OCI-LY7 (cell line): Measurements from ENCODE around the gene COL6A2.

Experiments
- CTCF ChIP-seq: fragments of 200-600 bp; sonication (generic); conservative IDR thresholded peaks from 2 replicates; pipeline ENCODE4 v1.5.1; 2014; ENCODE audit warnings: mild to moderate bottlenecking, antibody characterized with exemption, low read length, moderate library complexity, mixed read lengths
- EZH2phosphoT487 ChIP-seq: fragments of 200-600 bp; sonication (generic); IDR thresholded peaks from 2 replicates; pipeline ENCODE4 v1.6.1; 2018; ENCODE audit warnings: low read depth, borderline replicate concordance, mild to moderate bottlenecking, mixed run types, antibody characterized with exemption, low read length, moderate library complexity, mixed read lengths

GRCh38 chr21:46178961-46179360, 81.0 kb downstream of the COL6A2 start:
- no peak for TF ChIP-seq CTCF
- TF ChIP-seq EZH2phosphoT487: no peak
